Kasumi-1 (cell line): ENCODE measurements around the gene ALOX5.
"Not testable (repeated sequence)": the region's sequence is repeated elsewhere in the genome, so short reads cannot be mapped to it uniquely, and the experiment has no call there.

Source experiments
- DNase-seq, 2 experiments: peaks; one replicate each; lab custom pipeline; 2025; lab: John Stamatoyannopoulos, UW

Gene ALOX5

DNA sequence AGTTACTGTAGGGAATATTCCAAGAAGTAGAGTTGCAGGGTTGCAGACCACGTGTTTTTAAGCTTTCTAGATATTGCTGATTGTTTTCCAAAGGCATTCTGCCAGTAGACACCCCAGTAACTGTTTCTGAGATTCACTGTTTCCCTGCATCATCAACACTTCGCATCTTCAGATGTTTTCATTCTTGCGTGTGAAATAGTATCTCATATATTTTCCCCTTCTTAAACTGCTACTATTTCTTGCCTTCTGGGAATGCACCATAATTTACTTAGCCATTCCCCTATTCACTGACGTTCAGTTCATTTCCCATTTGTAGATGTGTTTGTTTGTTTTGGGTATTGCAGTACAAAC is 30.7 kb downstream of the ALOX5 start:
- DNase-seq = no peak

DNA sequence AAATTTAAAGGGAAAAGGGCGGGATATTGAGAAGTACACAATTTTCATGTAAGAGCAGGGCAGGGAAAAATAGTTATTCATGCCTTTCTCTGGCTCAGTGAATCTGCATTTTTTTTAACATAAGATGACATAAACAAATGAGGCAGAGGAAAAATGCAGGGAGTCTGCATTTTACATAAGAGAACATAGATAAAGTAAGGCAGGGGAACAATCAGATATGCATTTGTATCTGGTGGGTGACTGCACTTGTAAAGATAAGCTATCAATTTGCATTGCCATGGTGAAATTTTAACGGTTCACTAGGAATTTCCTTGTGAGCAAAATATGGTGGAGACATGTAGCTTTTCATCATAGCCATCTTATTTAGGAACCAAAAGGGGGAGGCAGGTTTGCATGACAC is 33.5 kb downstream of the ALOX5 start:
- DNase-seq = no peak

DNA sequence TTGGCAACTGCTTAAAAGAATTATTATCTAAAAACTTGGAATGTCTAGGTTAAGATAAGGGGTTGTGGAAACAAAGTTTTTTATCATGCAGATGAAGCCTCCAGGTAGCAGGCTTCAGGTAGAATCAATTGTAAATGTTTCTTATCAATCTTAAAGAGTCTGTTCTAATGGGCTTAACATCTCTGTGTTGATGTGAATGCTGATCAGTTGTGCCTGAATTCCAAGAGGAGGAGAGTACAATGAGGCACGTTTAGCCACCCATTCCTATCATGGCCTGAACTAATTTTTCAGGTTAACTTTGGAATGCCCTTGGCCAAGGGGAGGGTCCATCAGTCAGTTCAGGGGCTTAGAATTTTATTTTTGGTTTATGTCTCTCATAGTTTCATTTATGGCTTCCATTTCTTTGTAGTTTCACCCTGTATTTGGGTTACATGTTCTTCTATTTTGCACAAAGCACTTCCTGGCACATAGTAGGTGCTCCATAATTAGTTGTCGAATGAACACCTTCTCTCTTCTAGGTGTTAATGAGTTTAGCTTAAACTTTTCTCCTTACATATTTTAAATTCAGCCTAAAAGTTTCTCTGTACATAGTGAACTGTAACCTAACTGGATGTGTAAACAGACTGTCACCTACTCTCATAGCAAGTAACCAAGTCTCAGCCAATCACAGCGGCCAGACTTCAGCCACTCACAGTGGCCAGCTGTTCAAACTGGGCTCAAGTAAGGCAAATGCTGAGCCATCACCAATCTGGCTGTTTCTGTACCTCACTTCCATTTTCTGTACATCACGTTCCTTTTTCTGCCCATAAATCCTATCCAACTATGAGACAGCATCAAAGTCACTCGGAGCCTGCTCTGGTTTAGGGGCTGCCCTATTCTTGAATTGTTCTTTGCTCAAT is 34.7 kb downstream of the ALOX5 start:
- DNase-seq = no peak

DNA sequence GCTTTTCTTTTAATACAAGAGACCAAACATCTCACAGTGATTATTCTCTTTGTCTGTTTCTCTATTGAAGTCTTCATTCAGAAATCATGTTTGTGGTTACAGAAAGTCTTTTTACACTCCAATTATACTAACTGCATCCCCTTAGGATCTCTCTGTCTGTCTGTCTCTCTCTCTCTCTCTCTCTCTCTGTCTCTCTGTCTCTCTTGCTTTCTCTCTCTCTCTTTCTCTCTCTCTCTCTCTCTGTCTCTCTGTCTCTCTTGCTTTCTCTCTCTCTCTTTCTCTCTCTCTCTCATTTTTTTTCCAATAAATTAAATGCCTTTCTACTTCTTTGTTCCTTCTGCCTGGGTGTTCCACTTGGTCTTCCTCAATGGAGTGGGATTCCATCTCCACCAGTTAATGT is 35.3 kb downstream of the ALOX5 start:
- DNase-seq = not testable (repeated sequence)

DNA sequence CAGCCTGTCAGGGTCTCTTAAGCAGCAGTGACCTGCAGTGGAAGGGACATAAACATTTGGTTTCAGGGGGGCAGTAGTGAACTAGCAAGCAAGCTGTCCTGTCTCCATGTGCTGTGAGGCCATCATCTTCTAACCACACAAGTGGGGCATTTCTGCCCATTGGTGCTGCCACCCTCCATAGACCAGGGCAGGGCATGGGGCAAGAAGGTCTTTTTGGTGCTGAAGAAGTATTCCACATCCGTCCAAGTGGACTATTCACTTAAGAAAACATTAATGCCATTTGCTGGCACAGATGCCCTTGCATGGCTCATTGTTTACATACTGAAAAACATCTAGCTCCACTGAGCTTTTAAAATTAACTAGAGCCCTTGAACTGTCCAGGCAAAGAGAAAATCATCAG is 35.8 kb downstream of the ALOX5 start:
- no peak for DNase-seq

DNA sequence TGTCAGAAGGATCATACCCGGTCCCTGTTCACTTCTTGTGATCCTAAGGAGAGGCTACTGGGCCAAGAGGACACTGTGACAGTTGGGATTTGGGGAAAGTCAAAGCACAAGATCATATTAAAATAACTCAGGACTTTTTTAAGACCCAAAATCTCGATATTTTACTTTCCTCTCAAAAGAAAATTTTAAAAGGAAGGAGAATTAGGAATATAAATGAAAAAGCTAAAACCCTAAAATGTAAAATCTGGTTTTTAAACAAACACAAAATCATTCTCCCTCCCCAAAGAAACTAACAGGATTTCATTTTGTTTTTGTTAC is 36.4 kb downstream of the ALOX5 start:
- no peak for DNase-seq

DNA sequence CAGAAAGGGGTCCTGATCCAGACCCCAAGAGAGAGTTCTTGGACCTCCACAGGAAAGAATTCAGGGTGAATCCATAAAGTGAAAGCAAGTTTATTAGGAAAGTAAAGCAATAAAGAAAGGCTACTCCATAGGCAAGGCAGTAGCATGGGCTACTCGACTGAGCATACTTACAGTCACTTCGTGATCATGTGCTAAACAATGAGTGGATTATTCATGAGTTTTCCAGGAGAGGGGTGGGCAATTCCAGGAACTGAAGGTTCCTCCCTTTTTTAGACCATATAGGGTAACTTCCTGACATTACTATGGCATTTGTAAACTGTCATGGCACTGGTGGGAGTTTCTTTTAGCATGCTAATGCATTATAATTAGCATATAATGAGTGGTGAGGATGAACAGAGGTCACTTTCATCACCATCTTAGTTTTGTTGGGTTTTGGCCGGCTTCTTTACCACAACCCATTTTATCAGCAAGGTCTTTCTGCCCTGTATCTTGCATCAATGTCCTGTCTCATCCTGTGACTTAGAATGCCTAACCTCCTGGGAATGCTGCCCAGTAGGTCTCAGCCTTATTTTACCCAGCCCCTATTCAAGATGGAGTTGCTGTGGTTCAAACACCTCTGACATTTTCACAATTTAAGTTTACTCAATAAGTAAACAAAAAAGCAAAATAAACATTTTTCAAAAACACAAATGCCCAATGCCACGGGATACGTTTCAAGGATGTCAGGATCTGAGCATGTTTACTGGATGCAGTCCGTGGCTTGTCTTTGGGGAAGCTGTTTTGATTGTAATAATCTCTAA is 37.0 kb downstream of the ALOX5 start:
- DNase-seq = no peak

DNA sequence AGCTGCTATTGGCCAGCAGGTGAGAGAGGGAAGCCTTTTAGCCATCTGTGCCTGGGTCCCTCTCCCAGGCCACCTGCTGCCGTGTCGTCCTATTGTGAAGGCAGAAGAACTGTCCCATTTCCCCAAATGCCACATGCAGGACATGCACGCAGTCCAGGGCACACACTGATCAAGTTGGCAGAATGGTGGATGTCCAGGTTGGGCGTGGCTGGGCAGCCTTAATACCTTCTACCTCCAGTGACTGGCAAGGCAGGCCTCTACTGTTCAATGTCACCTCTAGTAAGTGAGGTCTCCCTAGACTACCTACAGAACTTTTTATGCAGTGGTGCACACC is 37.6 kb downstream of the ALOX5 start:
- DNase-seq = no peak

DNA sequence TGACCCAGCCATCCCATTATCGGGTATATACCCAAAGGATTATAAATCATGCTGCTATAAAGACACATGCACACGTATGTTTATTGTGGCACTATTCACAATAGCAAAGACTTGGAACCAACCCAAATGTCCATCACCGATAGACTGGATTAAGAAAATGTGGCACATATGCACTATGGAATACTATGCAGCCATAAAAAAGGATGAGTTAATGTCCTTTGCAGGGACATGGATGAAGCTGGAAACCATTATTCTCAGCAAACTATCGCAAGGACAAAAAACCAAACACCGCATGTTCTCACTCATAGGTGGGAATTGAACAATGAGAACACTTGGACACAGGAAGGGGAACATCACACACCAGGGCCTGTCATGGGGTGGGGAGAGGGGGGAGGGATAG is 41.0 kb downstream of the ALOX5 start:
- not testable (repeated sequence) for DNase-seq

DNA sequence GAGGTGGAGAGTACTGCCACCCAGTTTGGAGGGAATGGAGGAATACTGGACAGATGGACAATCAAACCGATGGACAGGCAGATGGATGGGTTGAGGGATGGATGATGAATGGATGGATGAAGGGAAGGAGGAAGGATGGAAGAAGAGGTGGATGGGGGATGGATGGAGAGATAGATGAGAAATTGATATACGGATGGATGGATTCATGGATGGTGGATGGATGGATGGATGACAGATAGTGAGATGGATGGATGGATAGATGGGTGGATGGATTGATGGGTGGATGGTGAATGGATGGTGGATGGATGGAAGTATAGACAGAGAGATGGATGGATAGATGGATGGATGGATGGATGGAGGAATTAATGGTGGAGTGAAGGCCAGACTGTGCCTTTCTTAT is 42.6 kb downstream of the ALOX5 start:
- no peak for DNase-seq

DNA sequence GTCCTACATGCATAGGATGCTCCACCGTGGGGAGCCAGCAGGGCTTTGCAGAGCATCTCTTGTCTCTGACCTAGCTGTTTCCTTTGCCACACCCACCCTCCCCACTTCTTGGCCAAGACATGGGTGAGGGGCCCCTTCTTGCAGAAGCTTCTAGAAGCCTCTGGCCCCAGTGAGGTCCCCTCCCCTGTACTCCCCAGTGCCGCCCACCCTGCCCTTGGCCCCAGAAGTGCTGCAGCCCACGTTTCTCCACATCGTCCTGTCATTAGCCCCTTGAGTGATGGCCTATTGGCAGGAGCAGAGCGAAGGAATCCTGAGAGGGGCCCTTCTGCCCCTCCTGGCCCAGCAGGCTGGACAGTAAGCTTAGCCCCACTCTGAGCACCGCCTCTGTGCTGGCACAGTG is 43.7 kb downstream of the ALOX5 start:
- no peak for DNase-seq

DNA sequence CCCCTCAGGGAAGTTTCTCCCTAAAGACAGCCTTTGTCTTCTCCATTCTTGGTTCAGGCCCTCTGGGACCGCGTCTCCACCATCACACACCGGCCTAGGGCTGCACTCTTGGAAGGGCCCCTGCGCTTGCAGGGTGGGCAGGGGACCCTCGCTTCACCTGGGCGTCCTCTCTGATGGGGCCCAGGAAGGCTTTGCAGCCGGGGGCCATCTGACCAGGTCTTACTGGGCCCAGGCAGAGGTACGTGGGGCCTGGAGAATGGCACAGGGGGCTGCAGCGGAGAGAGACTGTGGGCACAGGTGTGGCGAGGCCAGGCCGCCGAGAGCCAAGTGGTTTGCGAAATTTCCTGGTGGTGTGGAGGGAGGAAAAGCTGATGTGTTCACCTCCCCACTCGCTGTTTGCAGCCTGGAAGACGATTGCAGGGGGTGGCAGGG is 44.4 kb downstream of the ALOX5 start:
- DNase-seq = no peak

DNA sequence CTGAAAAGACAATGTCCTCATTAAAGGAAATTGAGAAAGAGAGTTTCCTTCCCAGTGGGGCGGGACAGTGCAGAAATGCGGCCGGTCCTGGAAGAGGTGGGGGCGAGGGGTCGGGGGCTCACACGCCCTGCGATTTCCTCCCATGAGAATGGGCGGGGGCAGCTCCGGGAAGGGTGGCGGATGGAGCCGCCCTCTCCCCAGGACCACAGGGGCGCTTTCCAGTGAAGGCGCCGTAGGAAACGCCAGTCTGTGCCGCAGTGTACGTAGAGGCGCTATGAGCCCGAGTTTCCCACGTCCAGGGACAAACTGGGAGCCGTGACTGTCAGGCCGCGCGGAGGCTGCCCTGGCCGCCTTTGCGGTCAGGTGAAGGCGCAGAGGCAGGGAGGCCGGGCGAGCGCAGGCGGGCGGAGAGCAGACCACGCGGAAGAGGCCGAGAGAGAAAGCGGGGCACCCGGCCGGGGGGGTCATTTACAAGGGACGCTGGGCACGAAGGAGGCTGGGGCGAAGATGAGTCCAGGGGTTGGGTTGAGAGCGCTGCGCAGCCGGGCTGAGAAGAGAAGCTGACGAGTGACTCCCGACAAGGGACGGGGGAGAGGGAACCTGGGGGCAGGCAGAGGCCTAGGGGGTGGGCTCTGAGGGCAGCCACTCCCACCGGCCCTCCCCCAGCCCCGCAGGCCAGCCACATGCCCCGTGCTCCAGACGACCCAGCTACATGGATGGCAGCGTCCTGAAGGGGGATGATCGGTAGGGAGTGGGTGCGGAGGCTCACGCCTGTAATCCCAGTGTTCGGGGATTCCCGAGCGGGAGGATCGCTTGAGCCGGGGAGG is 45.0 kb downstream of the ALOX5 start:
- peak; percentile 86 to 89 for DNase-seq

DNA sequence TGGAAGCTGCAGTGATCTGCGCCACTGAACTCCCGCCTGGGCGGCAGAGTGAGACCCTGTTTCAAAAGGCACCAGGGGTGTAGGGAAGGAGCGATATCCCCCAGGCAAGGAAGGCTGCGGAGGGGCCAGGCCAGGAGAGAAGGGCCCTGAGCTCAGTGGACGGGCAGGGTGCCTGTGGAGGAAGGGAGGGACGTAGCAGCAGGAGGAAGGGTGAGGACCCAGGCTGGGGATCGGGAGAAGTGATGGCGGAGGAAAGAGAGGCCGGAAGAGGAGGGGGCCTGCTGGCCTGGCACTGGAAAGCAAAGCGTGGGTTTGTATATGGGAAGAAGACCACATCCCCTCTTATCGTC is 45.6 kb downstream of the ALOX5 start:
- DNase-seq = no peak

DNA sequence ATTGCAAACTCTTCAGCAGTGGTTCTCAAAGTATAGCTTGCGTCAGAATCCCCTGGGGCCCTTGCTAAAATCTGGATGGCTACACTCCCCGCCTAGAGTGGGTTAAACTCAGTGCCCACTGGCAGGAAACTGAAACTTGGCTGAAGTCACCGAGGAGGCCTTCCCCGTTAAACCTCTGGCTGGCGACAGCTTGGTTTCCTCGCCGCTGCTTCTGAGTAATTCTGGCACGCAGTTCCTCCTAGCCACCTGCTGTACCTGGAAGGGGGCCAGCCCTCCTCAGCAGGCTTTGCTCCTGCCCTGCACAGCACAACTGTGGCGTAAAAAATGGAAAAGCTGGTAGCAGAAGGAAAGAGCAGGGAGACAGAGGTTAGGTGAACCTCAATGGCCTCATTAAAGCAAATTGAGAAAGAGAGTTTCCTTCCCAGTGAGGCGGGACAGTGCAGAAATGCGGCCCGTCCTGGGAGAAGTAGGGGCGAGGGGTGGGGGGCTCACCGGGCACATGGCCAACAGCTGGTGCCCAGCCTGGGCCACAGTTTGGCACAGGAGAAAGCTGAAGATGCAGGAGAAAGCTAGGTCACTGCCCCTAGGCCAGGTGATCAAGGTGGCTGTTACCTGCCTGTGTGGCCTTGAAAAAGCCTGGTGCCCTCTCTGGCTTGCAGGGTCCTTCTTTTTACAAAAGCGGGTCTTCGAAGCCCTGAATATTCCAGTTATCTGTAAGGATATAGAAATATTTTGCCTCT is 46.6 kb downstream of the ALOX5 start:
- DNase-seq = peak; percentile 88 to 92

DNA sequence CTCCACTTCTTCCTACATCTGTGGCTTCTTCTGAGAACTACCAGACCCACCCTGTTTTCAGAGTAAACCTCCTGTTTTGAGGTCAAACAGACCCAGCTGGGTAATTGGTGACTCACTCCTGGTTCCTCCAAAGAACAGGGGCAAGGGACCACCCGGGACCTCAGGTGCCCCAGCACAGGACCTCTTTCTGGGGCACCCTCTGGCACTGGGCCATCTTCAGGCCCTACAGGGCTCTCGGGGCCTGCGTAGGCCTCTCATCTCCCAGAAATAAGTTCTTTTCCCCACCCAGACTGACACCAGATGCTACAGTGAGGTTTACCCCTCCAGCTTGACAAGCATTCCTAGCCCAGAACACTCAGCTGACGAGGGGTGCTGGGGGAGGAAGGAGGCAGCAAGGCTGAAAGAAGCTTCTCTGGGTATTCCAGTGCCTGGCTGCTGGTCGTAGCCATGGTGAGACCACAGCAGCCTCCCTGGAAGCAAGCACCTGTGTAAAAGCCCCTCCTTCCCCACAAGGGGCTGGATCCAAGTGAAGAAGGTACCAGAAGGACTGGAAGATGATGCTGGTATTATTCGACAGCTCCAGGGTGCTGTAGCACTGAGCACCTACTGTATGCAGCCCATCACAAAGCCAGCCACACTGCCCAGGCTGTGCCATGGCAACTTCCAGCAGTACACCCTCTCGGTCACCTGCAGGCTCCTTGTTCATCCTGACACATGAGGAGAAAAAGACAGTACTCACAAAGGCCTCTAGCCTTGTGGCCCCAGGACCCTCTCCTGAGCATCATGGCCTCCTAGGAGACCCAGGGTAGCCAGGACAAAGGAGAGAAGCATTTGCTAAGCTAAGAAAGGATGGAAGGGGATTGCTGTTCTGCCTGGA is 47.4 kb downstream of the ALOX5 start:
- peak; percentile 88 to 95 for DNase-seq

DNA sequence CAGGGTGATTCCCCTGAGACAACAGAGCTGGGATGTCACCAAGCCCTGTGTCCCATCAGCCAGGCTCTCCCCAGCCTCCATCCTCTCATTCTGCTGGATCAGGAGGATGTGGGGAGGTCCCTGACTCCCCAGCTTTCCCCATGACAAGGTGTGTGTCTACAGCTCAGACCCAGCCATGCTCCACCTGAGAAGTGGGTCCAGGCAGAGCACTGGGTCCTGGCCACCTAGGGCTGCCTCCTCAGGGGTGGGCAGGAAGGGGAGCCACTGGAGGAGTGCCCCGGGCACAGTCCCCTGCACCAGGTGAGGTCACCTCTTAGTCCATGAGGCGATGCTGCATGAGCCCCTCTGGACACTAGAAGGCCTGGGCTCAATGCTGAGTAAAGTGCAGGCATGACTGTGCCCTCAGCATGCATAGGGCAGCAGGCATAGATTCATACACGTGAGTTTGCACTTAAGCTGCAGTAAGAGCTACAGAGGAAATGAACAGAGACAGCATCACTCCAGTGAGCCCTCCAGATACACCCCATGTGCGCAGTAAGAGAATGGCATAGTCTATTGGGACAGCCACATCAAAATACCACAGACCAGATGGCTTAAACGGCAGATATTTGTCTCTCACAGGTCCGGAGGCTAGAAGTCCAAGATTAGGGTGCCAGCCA is 48.3 kb downstream of the ALOX5 start:
- no peak for DNase-seq

DNA sequence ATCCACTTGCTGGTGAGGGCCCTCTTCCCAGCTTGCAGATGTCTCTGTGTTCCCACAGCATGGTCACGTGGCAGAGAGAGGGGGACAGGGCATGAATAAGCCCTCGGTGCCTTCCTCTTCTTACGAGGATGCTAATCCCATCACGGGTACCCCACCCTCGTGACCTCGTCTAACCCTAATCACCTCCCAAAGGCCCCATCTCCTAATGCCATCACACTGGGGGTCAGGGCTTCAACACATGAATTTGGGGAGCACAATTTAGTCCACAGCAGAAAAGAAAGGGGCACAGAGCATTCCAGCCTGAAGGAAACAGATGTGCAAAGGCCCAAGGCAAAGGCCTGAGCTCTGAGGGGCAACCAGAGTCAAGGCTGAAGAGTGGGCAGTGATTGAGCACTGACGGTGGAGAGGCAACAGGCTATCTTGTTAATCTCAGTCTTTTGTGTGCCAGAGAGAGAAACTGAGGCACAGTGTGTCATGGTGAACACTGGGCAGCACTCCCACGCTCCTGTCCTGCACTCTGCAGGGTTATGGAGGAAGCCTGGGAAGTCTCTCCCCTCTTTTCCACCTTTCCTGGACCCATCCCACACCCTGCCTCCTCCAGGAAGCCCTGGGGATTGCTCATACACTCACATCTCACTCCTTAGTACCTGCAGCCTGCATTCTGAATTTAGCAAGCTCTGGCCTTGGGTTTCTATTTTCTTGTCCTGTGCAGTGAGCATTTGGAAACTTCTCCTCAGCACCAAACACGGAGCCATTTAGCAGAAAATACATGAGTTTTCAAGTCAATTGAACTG is 49.0 kb downstream of the ALOX5 start:
- no peak for DNase-seq

DNA sequence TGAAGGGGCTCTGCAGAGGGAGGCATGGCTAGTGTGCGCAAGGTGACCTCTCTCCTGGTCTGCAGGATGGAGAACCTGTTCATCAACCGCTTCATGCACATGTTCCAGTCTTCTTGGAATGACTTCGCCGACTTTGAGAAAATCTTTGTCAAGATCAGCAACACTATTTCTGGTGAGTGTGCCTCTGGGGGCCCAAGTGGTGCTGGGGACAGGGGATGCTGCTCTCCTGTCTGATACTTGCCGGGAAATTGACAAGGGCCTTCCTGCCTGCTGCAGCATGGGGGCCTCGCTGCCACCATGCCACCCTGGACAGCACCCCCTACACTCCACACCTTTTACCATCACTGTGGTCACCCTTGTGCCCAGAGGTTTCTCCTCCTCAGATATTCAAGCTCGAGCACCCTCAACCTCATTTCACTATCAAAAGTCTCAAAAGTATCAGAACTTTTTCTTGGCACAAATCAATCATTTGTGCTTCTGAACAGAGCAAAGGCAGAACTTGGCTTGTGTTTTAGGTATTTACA is 50.0 kb downstream of the ALOX5 start:
- no peak for DNase-seq
